Stimulated activated naive CD8-positive, alpha-beta T cell treated with anti-CD3 and anti-CD28 coated beads, Interleukin-15, amount 100 ng/mL, for 72 hours (primary cell): Measurements from ENCODE around the gene GADL1.

Experiments used
- ATAC-seq: fragments of 150-1000 bp; cut with Tn5 transposase; 2 replicates; pipeline ENCODE4 v1.10.0; 2021; ENCODE audit warnings: mild to moderate bottlenecking, moderate library complexity
- DNase-seq, 2 donors: peaks; one replicate each; pipeline ENCODE4 v3.0.0; 2021 to 2022
- H3K27ac Mint-ChIP-seq, 2 donors: one replicate each; pipeline ENCODE4 v1.8.0; 2022; ENCODE audit warnings: mild to moderate bottlenecking in 2 of 2, mixed read lengths in 2 of 2, moderate library complexity in 2 of 2
- H3K27me3 Mint-ChIP-seq: one replicate; pipeline ENCODE4 v1.8.0; 2022; ENCODE audit warnings: mixed read lengths
- H3K4me1 Mint-ChIP-seq: one replicate; pipeline ENCODE4 v1.8.0; 2022; ENCODE audit warnings: mild to moderate bottlenecking, mixed read lengths
- H3K4me3 Mint-ChIP-seq, 2 donors: one replicate each; pipeline ENCODE4 v1.8.0; 2022; ENCODE audit warnings: mild to moderate bottlenecking in 2 of 2, mixed read lengths in 2 of 2, moderate library complexity in 1 of 2
- H3K9me3 Mint-ChIP-seq, 2 donors: one replicate each; pipeline ENCODE4 v1.8.0; 2022; ENCODE audit warnings: mixed read lengths in 2 of 2

The GADL1 gene

GRCh38 chr3:30694148-30694547, 200.3 kb downstream of the GADL1 start:
- no peak for DNase-seq
- no peaks in the 10 kb centered on the region for H3K27me3 Mint-ChIP-seq
- H3K4me3 Mint-ChIP-seq, result no peak overlapping the region
- ATAC-seq, result no peak
- peaks cover 81% of the 10 kb centered on the region for H3K4me1 Mint-ChIP-seq
- H3K9me3 Mint-ChIP-seq, result no peaks in the 10 kb centered on the region
- no peak overlapping the region for H3K27ac Mint-ChIP-seq

DNA sequence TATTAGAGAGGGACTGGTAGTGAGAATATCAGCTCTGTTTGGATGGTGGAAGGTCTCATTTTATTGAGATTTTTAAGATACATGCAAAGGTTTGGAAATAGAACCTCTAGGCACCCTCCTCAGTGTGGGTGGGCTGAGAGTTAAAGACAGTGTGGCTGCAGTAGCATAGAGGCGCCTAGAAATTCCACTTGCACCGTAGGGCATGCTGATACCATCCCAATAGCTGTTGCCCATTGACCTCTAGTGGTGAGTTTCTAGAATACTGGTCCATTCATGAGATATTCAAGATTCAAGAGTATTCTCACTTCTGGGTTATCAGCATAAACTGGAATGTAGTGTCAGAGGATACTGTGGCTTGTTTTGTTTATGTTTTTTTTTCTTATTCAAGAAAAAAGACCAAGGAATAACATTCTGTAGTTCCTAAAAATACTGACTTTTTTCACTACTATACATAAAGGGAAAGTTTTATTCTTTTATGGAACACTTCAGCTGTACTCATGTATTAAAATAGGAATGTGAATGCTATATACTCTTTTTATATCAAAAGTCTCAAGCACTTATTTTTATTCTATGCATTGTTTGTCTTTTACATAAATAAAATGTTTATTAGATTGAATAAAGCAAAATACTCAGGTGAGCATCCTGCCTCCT, 200.9 kb downstream of the GADL1 start:
- DNase-seq, result peak in 1 of 2 donors; percentile 47
- H3K27me3 Mint-ChIP-seq, result no peaks in the 10 kb centered on the region

GRCh38 chr3:30692498-30693130, 201.8 kb downstream of the GADL1 start:
- no peak for DNase-seq
- peaks cover 95% of the 10 kb centered on the region for H3K4me1 Mint-ChIP-seq
- peak overlapping the region in 1 of 2 donors; percentile 83 for H3K27ac Mint-ChIP-seq
- H3K27me3 Mint-ChIP-seq, result no peaks in the 10 kb centered on the region
- H3K9me3 Mint-ChIP-seq, result no peaks in the 10 kb centered on the region
- H3K4me3 Mint-ChIP-seq, result no peak overlapping the region
- no peak for ATAC-seq

More for the DNA sequence above, 200.9 kb downstream of the GADL1 start:
- Mint-ChIP-seq H3K9me3 (no peaks in the 10 kb centered on the region), H3K4me1 (peaks cover 86% of the 10 kb centered on the region), H3K27ac (peak overlapping the region in 1 of 2 donors; percentile 27), H3K4me3 (no peak overlapping the region)
- peak; percentile 89 for ATAC-seq

DNA sequence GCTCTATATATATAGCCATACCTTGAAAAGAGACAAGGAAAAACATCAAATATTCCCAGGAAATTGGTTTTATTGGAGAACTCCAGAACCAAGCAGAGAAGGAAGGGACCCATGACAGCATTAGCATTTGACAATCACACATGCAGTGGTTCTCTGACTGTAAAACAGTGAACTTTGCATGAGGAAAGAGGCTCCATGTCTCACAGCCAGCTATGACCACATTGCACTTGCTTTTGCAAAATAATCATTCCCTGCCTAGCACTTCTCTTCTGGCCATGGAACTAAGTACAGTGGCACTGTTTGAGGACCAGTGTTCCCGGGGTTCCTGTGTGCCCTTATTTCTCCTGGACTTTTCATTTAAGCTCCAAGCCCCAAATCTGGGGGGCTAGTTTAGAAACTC, 202.5 kb downstream of the GADL1 start:
- Mint-ChIP-seq H3K27me3 (no peaks in the 10 kb centered on the region), H3K27ac (peak overlapping the region in 1 of 2 donors; percentile 83), H3K4me3 (no peak overlapping the region), H3K4me1 (peaks cover 95% of the 10 kb centered on the region), H3K9me3 (no peaks in the 10 kb centered on the region)
- ATAC-seq, result no peak
- DNase-seq, result no peak

DNA sequence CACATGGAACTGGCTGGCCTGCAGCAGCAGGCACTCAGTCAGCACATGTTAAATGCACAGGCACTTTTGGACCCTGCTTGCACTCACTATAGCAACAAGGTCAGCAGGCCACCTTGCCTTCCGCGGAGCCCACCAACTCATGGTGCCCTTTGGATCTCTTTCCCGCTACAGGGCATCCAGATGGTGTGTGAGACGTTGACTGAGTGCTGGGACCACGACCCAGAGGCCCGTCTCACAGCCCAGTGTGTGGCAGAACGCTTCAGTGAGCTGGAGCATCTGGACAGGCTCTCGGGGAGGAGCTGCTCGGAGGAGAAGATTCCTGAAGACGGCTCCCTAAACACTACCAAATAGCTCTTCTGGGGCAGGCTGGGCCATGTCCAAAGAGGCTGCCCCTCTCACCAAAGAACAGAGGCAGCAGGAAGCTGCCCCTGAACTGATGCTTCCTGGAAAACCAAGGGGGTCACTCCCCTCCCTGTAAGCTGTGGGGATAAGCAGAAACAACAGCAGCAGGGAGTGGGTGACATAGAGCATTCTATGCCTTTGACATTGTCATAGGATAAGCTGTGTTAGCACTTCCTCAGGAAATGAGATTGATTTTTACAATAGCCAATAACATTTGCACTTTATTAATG, 203.1 kb downstream of the GADL1 start:
- Mint-ChIP-seq H3K4me1 (peaks cover 95% of the 10 kb centered on the region), H3K27ac (peak overlapping the region; percentile 77 to 93), H3K27me3 (no peaks in the 10 kb centered on the region), H3K9me3 (no peaks in the 10 kb centered on the region), H3K4me3 (no peak overlapping the region)
- DNase-seq (no peak), ATAC-seq (no peak)

- Mint-ChIP-seq H3K27me3 (no peaks in the 10 kb centered on the region), H3K4me3 (no peak overlapping the region), H3K4me1 (peaks cover 95% of the 10 kb centered on the region), H3K27ac (peak overlapping the region; percentile 35 to 77), H3K9me3 (no peaks in the 10 kb centered on the region)
- no peak for DNase-seq
- no peak for ATAC-seq
Observed at GRCh38 chr3:30690199-30690598, 204.3 kb downstream of the GADL1 start.

GRCh38 chr3:30688776-30689641, 205.5 kb downstream of the GADL1 start:
- peak overlapping the region; percentile 87 to 97 for H3K27ac Mint-ChIP-seq
- no peaks in the 10 kb centered on the region for H3K9me3 Mint-ChIP-seq
- DNase-seq, result no peak
- H3K4me1 Mint-ChIP-seq, result peaks cover 95% of the 10 kb centered on the region
- H3K4me3 Mint-ChIP-seq, result peak overlapping the region; percentile 61 to 81
- H3K27me3 Mint-ChIP-seq, result no peaks in the 10 kb centered on the region
- peak; percentile 89 for ATAC-seq

GRCh38 chr3:30687930-30688570, 206.4 kb downstream of the GADL1 start:
- H3K27ac Mint-ChIP-seq, result peak overlapping the region in 1 of 2 donors; percentile 83
- H3K4me1 Mint-ChIP-seq, result peaks cover 98% of the 10 kb centered on the region
- peak overlapping the region; percentile 17 to 28 for H3K4me3 Mint-ChIP-seq
- ATAC-seq, result no peak
- H3K27me3 Mint-ChIP-seq, result no peaks in the 10 kb centered on the region
- DNase-seq, result no peak
- H3K9me3 Mint-ChIP-seq, result no peaks in the 10 kb centered on the region

DNA sequence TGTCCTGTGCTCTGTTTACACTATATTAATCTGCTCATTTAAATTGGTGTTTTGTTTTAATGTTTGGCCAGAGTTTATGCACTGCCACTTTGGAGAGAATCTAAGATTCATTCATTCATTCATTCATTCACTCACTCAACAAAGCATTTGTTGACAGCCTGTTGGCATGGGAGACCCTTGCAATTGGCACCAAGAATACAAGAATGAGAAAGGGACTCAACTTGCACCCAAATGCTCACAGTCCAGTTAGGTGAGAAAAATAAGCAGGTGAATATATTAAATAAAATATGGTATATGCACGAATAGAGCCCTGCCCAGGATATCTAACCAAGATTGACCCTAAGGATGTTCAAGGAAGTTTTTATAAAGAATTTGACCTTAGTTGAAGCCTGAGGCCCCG, 207.7 kb downstream of the GADL1 start:
- DNase-seq, result no peak
- no peak for ATAC-seq
- H3K27ac Mint-ChIP-seq, result peak overlapping the region; percentile 5 to 85

DNA sequence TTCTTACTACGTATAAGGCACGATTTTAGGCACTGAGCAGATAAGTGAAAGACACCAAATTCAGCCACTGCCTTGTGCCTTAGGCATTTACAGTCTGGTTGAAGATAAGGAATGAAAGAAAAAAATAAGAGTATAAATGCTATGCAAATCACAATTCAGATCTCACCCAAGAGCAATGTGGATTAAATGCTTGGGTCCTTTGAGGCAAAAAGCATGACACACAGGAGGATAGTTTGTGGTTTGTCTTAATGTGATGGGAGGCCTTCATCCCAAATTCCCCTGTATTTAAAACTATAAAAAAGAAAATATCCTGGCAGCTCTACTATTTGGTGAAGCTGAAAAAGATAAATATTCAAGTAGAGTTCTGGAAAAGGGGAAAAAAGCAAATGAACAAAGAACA, 208.3 kb downstream of the GADL1 start:
- ATAC-seq, result no peak
- Mint-ChIP-seq H3K27ac (peak overlapping the region; percentile 5 to 40), H3K4me3 (no peak overlapping the region), H3K9me3 (no peaks in the 10 kb centered on the region), H3K4me1 (peaks cover 98% of the 10 kb centered on the region), H3K27me3 (no peaks in the 10 kb centered on the region)
- DNase-seq, result no peak

More for the DNA sequence above, 207.7 kb downstream of the GADL1 start:
- H3K4me3 Mint-ChIP-seq, result no peak overlapping the region
- H3K27me3 Mint-ChIP-seq, result no peaks in the 10 kb centered on the region
- peaks cover 98% of the 10 kb centered on the region for H3K4me1 Mint-ChIP-seq
- H3K9me3 Mint-ChIP-seq, result no peaks in the 10 kb centered on the region

DNA sequence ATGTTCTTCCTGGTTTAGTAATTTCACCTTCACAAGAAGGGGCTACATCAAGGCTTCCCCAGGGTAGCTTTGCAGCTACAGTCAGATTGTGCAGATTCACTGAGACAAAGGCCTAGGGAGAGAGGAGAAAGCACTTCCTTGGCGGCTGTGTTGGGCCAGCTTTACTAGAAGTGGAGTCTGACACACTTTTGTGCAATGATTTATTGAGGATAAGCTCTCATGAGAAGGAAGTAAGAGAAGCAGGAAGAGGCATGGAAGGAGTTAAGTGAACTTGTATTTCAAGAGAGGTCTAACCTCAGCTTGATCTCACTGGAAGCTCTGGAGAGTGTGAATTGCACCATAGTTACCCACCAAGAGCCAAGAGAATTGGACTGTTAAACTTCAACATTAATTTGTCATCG, 209.2 kb downstream of the GADL1 start:
- DNase-seq (peak in 1 of 2 donors; percentile 33), ATAC-seq (peak; percentile 63)

GRCh38 chr3:30684356-30684755, 210.1 kb downstream of the GADL1 start:
- H3K27me3 Mint-ChIP-seq, result no peaks in the 10 kb centered on the region
- no peak overlapping the region for H3K4me3 Mint-ChIP-seq

More for the DNA sequence above, 209.2 kb downstream of the GADL1 start:
- Mint-ChIP-seq H3K27ac (peak overlapping the region; percentile 87 to 91), H3K4me1 (peaks cover 98% of the 10 kb centered on the region), H3K27me3 (no peaks in the 10 kb centered on the region), H3K9me3 (no peaks in the 10 kb centered on the region), H3K4me3 (peak overlapping the region; percentile 21 to 51)

DNA sequence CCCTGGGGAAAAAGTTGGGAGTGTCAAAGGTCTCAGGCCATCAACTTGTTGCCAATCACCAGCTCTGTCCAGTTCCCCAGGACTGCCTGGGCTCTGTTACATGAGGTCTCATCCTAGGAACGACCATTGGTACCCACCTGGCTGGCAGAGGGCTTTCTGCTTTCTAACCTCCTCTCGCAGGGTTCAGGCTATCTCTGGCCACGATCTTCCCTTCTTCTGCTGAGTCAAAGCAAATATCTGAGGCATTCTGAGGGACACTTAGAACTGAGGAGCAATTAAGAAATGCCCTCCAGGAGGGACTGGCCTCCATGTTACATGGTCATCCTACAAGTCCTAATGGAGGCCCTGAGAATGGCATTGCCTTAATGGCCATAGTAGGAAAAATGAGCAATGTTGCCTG, 210.7 kb downstream of the GADL1 start:
- H3K4me1 Mint-ChIP-seq, result peaks cover 97% of the 10 kb centered on the region
- H3K27me3 Mint-ChIP-seq, result no peaks in the 10 kb centered on the region
- H3K9me3 Mint-ChIP-seq, result no peaks in the 10 kb centered on the region
- peak overlapping the region in 1 of 2 donors; percentile 1 for H3K4me3 Mint-ChIP-seq
- ATAC-seq (no peak), DNase-seq (no peak)
- peak overlapping the region; percentile 48 to 80 for H3K27ac Mint-ChIP-seq

More at GRCh38 chr3:30684356-30684755, 210.1 kb downstream of the GADL1 start:
- peak overlapping the region in 1 of 2 donors; percentile 87 for H3K27ac Mint-ChIP-seq
- peaks cover 97% of the 10 kb centered on the region for H3K4me1 Mint-ChIP-seq
- DNase-seq (no peak), ATAC-seq (no peak)
- no peaks in the 10 kb centered on the region for H3K9me3 Mint-ChIP-seq

DNA sequence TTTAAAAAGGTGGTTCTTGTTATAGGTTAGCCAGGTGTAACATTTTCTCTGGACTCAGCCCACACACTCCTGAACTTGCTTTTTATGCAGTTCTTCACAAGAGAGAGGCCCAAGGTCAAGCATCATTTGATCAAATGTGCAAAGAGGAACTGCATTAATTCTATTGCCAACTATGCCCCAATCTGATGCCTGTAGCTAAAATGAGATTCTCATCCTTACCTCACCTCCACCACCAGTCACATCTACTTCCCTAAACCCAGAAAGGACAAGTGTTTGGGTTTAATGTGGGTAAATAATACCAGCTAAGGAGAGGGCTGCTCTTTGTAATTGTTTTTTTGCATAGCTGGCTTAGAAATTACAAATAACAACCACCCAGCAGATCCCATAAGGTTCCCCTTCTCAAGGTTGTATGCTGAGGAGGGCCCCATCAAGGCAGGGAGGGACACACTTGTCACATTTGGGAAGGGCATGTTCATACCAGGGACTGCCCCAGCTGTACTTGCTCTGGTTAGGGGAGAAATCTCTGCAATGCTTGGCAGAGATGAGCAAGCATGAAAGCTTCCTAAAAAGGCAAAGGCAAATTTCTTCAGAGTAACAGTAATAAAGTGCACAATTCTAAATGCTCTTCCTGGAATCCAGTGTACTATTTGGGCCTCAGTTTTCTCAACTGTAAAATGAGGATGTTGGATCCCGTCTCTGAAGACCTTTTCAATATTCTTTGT, 211.9 kb downstream of the GADL1 start:
- Mint-ChIP-seq H3K4me3 (peak overlapping the region; percentile 53 to 57), H3K27me3 (no peaks in the 10 kb centered on the region), H3K4me1 (peaks cover 97% of the 10 kb centered on the region), H3K9me3 (peaks cover 0 to under 1% of the 10 kb centered on the region in 2 donors), H3K27ac (peak overlapping the region; percentile 84 to 87)
- no peak for DNase-seq
- peak; percentile 65 for ATAC-seq
